Activated naive CD4-positive, alpha-beta T cell treated with anti-CD3 and anti-CD28 coated beads, Interleukin-2, amount 50 U/mL, for 72 hours (primary cell): Measurements from ENCODE around the gene CHKB. TPM values are rescaled to one million over a fixed set of nuclear protein-coding genes. Genes with fewer than 3 reads are reported as not detected.
A peak's percentile ranks its signal among the peaks of the same experiment; 100 is the strongest.
"Not testable (repeated sequence)": the region's sequence is repeated elsewhere in the genome, so short reads cannot be mapped to it uniquely, and the experiment has no call there.

Experiments used
- ATAC-seq, 2 donors: fragments of 150-1000 bp; cut with Tn5 transposase; 2 replicates each; pipeline ENCODE4 v1.10.0; 2021; ENCODE audit warnings: mild to moderate bottlenecking in 2 of 2, moderate library complexity in 2 of 2
- DNase-seq, 2 donors: peaks; one replicate each; pipeline ENCODE4 v3.0.0; 2021 to 2022; ENCODE audit warnings: low spot score in 2 of 2
- H3K27ac Mint-ChIP-seq, 2 donors: one replicate each; pipeline ENCODE4 v1.8.0; 2022; ENCODE audit warnings: mild to moderate bottlenecking in 2 of 2, mixed read lengths in 2 of 2
- H3K36me3 Mint-ChIP-seq, 2 donors: one replicate each; pipeline ENCODE4 v1.8.0; 2022; ENCODE audit warnings: mixed read lengths in 2 of 2
- H3K9me3 Mint-ChIP-seq, 2 donors: one replicate each; pipeline ENCODE4 v1.8.0; 2022; ENCODE audit warnings: mixed read lengths in 2 of 2
- total RNA-seq, 2 donors: library from RNA; stranded (reverse); gene quantifications; one replicate each; pipeline ENCODE4 v1.2.3, GENCODE V29; 2022

The CHKB gene
- total RNA-seq, 2 donors from 2014 or later, result 83.8 to 127 TPM

DNA sequence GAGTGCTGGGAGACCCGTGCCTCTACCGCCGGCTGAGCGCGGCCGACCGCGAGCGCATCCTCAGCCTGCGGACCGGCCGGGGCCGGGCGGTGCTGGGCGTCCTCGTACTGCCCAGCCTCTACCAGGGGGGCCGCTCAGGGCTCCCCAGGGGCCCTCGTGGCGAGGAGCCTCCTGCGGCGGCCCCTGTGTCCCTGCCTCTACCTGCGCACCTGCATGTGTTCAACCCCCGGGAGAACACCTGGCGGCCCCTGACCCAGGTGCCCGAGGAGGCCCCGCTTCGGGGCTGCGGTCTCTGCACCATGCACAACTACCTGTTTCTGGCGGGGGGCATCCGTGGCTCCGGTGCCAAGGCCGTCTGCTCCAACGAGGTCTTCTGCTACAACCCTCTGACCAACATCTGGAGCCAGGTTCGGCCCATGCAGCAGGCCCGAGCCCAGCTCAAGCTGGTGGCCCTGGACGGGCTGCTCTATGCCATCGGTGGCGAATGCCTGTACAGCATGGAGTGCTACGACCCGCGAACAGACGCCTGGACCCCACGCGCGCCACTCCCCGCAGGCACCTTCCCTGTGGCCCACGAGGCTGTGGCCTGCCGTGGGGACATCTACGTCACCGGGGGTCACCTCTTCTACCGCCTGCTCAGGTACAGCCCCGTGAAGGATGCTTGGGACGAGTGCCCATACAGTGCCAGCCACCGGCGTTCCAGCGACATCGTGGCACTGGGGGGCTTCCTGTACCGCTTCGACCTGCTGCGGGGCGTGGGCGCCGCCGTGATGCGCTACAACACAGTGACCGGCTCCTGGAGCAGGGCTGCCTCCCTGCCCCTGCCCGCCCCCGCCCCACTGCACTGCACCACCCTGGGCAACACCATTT, 33.5 kb downstream of the CHKB start:
- peak; percentile 3 to 35 for ATAC-seq
- Mint-ChIP-seq H3K36me3 (peaks cover 4 to 12% of the 10 kb centered on the region in 2 donors), H3K9me3 (no peaks in the 10 kb centered on the region), H3K27ac (peak overlapping the region; percentile 74 to 82)
- no peak for DNase-seq

DNA sequence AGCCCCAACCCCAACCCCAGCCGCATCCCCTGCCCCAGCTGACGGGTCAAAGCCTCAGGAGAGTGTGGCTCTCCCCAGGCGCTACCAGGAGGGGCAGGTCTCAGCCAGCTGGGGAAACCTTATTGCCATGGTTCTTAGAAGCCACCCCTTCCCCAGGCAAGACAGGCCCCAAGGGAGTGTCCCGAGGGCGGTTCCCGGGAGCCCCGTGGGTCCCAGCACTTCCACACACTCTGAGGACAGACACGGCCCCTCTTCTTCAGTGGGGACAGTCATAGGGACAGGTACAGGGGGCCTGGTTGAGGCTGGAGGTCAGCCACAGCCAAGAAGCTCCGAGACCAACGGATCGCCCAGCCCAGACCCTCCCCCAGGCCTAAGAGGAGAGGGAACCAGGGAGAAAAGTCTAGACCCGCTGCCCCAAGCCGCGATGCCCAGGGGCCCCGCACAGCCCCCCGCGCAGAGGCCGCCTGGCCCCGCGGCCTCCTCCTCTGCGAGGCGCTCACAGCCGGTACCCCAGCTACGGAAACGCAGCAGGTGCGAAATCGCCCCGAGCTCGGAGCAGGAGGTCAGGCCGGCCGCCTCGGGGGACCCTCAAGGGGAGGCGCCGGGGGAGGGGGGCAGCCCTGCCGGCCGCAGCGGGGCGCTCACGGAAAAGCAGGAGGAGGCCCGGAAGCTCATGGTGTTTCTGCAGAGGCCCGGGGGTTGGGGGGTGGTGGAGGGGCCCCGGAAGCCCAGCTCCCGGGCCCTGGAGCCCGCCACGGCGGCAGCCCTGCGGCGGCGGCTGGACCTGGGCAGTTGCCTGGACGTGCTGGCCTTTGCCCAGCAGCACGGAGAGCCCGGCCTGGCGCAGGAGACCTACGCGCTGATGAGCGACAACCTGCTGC, 34.4 kb downstream of the CHKB start:
- peak overlapping the region; percentile 46 to 88 for H3K27ac Mint-ChIP-seq
- peak; percentile 49 to 56 for ATAC-seq
- H3K36me3 Mint-ChIP-seq, result peaks cover 4 to 12% of the 10 kb centered on the region in 2 donors
- no peaks in the 10 kb centered on the region for H3K9me3 Mint-ChIP-seq
- peak in 1 of 2 donors; percentile 64 for DNase-seq

DNA sequence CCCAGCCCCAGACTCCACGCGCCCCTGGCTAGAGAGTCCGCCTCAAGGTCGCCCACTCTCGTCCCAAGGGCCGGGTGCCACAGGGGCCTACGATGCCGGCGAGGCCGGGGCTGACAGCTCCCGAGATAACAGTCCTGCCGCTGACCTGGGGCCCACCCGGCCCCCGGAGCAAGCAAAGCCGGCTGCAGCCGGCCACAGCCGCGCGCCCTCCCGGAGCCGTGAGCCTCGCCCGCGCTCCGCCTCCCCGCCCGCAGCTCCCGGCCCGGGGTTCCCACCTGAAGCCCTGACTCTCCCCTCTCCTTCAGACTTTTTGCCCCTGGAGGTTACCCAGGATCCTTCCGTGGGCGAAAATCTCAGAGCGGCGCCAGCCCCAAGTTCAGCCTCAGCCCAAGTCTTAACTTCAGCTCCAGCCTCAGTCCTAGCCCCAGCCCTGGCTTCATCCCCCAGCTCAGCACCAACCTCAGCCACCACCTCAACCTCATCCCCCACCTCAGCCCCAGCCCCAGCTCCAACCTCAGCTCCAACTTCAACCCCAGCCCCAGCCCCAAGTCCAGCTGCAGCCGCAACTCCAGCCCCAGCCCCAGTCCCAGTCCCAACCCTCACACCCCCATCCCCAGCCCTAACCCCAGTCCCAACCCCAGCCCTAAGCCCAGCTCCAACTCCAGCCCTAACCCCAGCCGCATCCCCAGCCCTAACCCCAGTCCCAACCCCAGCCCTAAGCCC, 35.2 kb downstream of the CHKB start:
- Mint-ChIP-seq H3K9me3 (peaks cover 0 to 3% of the 10 kb centered on the region in 2 donors), H3K36me3 (peaks cover 4 to 16% of the 10 kb centered on the region in 2 donors), H3K27ac (peak overlapping the region; percentile 46 to 68)
- no peak for DNase-seq
- ATAC-seq, result peak in 1 of 2 donors; percentile 10

DNA sequence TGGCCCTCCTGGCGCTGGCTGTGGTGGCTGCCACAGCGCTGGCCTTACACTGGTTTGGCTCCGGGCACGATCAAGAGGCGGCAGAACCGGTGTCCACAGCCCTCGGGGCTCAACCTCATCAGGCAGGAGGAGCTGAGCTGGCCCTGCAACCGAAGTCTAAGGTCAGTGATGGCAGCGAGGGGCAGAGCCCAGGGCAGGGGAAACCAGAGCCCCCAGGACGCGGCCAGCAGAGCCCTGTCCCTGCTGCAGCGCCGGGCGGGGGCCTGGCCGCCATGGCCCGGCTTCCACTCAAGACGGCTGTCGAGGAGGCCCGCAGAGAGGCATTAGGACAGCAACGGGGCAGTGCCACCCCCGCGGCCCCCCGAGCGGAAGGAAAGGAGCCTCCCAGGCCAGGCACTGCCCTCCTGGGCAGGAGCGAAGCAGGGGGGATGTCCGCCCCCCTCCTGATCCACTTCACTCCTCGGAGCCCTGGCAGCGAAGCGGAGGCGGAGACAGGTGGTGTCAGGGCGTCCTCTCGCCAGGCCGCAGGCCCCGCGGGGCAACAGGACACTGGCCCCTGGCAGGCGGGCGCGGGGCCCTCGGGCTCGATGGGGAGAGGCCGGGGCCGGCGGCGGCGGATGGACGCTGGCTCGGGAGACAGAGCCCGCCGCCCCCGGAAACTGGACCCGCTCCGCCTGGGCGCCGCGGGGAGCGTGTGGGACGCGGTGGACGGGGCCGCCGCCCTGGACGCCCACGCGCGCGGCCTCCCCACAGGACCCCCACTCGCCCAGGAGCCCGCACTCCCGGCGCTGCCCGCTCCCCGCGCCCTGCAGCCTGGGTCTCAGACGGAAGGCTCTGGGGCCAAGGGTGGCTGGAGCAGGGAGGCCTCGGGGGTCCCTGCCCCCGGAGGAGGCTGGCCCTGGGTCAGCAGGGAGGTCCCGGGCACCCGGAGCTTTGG, 36.1 kb downstream of the CHKB start:
- no peak for ATAC-seq
- peak overlapping the region in 1 of 2 donors; percentile 22 for H3K27ac Mint-ChIP-seq
- peaks cover 0 to 4% of the 10 kb centered on the region in 2 donors for H3K9me3 Mint-ChIP-seq

DNA sequence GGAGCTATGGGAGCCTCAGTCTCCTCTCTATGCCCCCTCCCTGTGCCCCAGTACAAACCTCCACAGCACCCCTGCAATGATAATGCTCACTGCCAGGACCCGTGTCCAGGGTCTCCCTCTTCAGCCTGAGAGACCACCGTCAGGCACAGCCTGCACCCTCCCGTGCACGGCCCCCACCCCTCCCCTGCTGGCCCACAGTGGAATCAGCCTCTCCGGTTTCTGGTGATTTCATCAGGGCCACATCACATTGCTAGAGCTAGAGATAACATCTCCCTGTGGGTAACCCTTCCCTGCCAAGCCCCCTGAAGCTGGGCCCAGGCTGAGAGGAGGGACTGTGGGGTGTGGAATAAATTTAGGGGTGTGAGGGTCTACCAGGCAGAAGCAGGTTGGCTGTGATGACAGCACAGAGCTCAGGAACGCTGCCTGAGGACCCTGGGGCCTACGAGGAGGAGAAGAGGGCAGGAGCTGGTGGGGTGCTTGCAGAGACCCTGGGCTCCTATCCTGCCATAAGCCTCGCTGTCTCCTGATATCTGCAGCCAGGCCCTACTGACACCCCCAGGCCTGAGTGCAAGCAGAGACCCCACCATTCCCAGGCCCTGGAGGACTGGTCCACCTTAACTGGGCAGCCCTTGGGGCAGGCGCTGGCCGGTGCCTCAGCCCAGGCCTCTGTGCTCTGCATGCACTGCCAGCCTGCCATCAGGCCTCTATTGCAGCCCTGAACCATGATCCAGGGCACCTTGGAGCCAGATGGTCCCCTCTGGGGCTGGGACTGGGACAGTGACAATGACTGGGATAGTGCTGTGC, 36.9 kb downstream of the CHKB start, which contains the start of gene KLHDC7B:
KLHDC7B (plus strand) TSS at position 378 of the 804 bp plus-strand sequence; CDS start at position 723, 345 bp downstream.
- H3K9me3 Mint-ChIP-seq, result peaks cover 0 to 4% of the 10 kb centered on the region in 2 donors
- peaks cover 4 to 19% of the 10 kb centered on the region in 2 donors for H3K36me3 Mint-ChIP-seq
- ATAC-seq (no peak), DNase-seq (no peak)
- peak within 1 kb of the TSS; percentile 81 to 89 for H3K27ac Mint-ChIP-seq

More for the DNA sequence above, 36.1 kb downstream of the CHKB start:
- peaks cover 4 to 21% of the 10 kb centered on the region in 2 donors for H3K36me3 Mint-ChIP-seq
- no peak for DNase-seq

DNA sequence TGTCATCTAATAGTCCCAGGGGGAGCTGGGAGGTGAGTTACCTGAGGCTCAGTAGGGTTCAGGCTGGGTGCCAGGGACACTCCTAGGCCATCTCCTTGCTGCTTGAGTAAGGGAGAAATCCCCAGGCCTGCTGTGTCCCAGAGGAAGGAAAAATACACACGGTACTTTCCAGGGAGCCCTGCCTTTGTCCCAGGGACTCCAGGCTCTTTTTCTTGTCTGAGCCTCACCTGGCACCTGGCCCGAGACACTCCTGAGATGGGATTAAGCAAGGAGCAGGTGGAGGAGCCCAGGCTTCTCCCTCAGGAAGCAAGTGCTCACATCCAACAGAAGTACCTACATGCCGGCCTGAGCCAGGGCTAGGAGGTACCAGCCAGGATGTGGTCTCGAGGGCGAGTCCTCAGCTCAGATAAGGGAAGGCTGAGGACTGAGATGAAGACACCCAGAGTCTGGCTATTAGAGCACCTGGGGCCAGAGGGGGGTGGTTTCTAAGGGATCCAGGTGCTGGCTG, 37.8 kb downstream of the CHKB start:
- ATAC-seq (peak in 1 of 2 donors; percentile 8), DNase-seq (no peak)
- peak overlapping the region; percentile 81 to 89 for H3K27ac Mint-ChIP-seq
- peaks cover 0 to 10% of the 10 kb centered on the region in 2 donors for H3K36me3 Mint-ChIP-seq
- peaks cover 0 to 4% of the 10 kb centered on the region in 2 donors for H3K9me3 Mint-ChIP-seq

DNA sequence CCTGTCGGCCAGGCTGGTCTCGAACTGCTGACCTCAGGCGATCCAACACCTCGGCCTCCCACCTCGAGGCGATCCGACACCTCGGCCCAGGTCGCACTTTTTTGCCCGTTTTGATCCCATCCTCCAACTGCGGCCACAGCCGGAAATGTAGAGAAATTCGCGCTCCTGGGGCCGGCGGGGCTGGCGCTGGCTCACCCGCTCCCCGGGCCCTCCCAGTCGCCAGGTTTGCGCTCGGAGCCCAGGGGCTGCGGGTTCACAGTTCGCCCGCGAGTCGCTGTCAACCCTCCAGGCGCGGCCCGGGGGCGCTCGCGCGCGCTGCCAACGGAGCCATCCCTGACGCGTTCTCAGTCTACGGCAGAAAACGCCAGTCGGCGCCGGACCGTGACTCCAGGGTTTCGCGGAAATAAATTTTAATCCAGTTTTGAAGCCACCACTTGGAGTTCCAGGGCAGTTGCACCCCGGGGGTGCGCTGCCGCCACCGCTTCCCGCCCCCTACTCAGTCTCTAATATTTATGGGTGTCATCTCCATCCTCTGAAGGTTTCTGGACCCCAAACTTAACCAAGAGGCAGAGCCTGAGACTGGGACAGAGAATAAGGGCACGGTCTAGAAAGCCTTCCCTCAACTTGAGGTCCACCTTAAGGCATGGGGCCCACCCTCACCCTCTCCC, 38.4 kb downstream of the CHKB start:
- peak; percentile 38 to 43 for ATAC-seq
- H3K9me3 Mint-ChIP-seq, result peaks cover 0 to 4% of the 10 kb centered on the region in 2 donors

DNA sequence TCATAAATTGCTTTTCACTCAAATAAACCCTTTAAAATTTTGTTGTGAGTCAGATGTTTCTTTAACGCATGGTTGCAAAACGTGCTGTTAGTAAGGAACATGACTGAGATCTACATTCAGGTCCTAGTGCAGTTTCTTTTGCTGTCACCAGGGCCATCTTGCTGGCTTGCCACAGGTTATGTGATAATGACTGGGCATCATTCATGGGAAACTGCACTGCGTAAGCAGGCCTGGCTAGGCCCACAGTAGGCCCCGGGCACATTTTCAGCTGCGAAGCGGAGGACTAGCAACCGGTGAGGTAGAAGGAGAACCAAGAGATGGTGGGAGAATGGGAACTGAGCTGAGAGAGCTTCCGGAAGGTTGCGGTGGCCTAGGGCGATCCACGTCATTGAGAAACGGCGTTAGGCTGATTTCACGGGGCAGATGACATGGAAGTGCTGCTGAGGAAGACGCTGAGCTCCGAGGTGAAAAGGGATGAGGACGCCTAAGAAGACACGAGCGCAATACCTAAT, 40.2 kb downstream of the CHKB start:
- Mint-ChIP-seq H3K9me3 (peaks cover 0 to 4% of the 10 kb centered on the region in 2 donors), H3K36me3 (peaks cover 0 to 17% of the 10 kb centered on the region in 2 donors), H3K27ac (peak overlapping the region; percentile 97 to 100)
- peak in 1 of 2 donors; percentile 55 for DNase-seq
- ATAC-seq, result peak; percentile 39 to 44

More for the DNA sequence above, 38.4 kb downstream of the CHKB start:
- Mint-ChIP-seq H3K27ac (peak overlapping the region; percentile 81 to 89), H3K36me3 (peaks cover 0 to 9% of the 10 kb centered on the region in 2 donors)
- peak; percentile 84 to 90 for DNase-seq

DNA sequence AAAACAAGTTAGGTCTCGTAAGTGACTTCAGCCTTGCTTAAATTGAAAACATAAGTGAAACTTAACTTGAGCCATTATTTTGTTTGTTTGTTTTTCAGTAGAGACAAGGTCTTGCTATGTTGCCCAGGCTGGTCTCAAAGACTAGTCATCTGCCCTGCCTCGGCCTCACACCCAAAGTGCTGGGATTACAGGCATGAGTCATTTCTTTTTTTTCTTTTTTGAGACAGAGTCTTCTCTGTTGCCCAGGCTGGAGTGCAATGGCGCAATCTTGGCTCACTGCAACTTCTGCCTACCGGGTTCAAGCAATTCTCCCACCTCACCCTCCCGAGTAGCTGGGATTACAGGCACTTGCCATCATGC, 41.0 kb downstream of the CHKB start:
- peak; percentile 39 to 49 for ATAC-seq
- peak in 1 of 2 donors; percentile 49 for DNase-seq
- H3K36me3 Mint-ChIP-seq, result peaks cover 0 to 17% of the 10 kb centered on the region in 2 donors
- peak overlapping the region; percentile 97 to 100 for H3K27ac Mint-ChIP-seq
- not testable (repeated sequence) for H3K9me3 Mint-ChIP-seq

DNA sequence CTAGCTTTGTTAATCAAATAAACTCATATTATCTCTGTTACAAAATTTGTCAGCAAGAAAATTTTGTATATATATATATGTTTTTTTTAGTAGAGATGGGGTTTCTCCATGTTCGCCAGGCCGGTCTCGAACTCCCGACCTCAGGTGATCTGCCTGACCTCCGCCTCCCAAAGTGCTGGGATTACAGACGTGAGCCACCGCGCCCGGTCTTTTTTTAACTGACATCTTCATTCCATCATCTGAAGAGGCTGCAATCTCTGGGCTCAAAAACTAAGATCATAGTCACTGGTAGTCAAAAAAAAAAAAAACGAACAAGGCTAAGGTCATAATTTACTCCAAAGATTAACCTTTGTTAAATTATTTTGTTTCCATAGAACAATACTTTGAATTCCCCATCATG, 42.3 kb downstream of the CHKB start:
- Mint-ChIP-seq H3K9me3 (peaks cover 0 to 4% of the 10 kb centered on the region in 2 donors), H3K27ac (peak overlapping the region; percentile 97 to 100), H3K36me3 (peaks cover 0 to 17% of the 10 kb centered on the region in 2 donors)
- DNase-seq, result no peak
- ATAC-seq, result no peak

DNA sequence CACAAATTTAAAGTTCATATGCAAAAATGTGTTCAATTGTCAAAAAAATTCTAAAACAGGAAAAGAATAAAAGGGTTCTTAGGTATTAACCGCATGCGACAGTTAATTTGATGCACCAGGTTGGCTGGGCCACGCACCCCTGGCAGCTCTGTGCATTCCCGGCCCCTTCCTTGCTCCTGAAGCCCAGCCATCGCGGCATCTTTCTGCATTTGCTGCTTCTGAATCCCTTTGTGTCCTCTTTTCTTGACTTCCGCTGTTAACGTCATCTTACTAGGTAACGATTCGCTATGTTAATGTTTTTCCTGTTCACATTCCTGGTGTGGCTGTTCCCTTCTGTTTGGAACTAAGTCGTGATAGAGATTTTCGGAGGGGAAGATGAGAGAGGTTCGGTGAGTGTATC, 44.9 kb downstream of the CHKB start:
- Mint-ChIP-seq H3K36me3 (peaks cover 4 to 25% of the 10 kb centered on the region in 2 donors), H3K27ac (peak overlapping the region; percentile 97 to 100), H3K9me3 (peaks cover 0 to 4% of the 10 kb centered on the region in 2 donors)
- no peak for DNase-seq
- ATAC-seq, result no peak

DNA sequence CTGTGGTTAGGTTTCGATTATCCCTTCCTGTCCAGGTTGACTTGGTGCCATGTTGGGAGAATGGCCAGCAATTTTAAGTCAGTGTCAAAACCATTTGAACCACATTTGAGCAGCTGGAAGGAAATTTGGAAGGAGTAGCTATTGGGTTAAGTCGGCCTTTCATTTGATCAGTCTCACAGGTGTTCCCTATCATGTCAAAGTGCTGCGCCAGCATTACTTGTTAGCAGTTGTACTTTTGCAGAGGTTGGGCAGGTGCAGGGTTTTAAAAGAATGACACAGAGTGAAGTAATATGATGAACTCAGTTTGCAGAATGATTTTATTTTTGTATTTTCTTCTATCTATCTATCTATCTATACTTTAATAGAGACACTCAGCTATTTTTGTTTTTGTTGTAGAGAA, 46.4 kb downstream of the CHKB start:
- DNase-seq, result no peak
- ATAC-seq, result no peak
- Mint-ChIP-seq H3K36me3 (peaks cover 5 to 20% of the 10 kb centered on the region in 2 donors), H3K9me3 (no peaks in the 10 kb centered on the region), H3K27ac (peak overlapping the region in 1 of 2 donors; percentile 72)

DNA sequence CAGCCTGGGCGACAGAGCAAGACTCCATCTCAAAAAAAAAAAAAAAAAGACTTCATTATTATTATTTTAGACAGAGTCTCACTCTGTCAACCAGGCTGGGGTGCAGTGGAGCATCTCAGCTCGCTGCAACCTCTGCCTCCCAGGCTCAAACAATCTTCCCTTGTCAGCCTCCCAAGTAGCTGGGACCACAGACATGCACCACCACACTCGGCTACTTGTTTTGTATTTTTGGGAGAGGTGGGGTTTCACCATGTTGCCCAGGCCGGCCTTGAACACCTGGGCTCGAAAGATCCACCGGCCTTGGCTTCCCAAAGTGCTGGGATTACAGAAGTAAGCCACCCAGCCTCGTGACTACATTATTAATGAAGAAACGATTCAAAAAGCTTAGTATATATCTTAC, 47.5 kb downstream of the CHKB start:
- Mint-ChIP-seq H3K36me3 (peaks cover 9 to 20% of the 10 kb centered on the region in 2 donors), H3K9me3 (no peaks in the 10 kb centered on the region), H3K27ac (no peak overlapping the region)
- DNase-seq, result no peak
- no peak for ATAC-seq
